WI38 (cell line): ENCODE results near the gene SLIT2.

Experiments
- H3K4me3 ChIP-seq: 2 replicates; pipeline ENCODE4 v1.5.1; 2011; ENCODE audit warnings: low read depth, mild to moderate bottlenecking, control low read depth, low read length
- TF ChIP-seq, protein P1 (sequence below): IDR thresholded peaks from 2 replicates; pipeline ENCODE4 v1.5.1; 2012; ENCODE audit warnings: low read depth, mild to moderate bottlenecking, control low read depth, low read length

SLIT2 gene

GRCh38 chr4:20265726-20266125 is 14.0 kb downstream of the SLIT2 start:
- TF ChIP-seq, protein P1, sequence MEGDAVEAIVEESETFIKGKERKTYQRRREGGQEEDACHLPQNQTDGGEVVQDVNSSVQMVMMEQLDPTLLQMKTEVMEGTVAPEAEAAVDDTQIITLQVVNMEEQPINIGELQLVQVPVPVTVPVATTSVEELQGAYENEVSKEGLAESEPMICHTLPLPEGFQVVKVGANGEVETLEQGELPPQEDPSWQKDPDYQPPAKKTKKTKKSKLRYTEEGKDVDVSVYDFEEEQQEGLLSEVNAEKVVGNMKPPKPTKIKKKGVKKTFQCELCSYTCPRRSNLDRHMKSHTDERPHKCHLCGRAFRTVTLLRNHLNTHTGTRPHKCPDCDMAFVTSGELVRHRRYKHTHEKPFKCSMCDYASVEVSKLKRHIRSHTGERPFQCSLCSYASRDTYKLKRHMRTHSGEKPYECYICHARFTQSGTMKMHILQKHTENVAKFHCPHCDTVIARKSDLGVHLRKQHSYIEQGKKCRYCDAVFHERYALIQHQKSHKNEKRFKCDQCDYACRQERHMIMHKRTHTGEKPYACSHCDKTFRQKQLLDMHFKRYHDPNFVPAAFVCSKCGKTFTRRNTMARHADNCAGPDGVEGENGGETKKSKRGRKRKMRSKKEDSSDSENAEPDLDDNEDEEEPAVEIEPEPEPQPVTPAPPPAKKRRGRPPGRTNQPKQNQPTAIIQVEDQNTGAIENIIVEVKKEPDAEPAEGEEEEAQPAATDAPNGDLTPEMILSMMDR: no peak
- H3K4me3 ChIP-seq: no peak overlapping the region

DNA sequence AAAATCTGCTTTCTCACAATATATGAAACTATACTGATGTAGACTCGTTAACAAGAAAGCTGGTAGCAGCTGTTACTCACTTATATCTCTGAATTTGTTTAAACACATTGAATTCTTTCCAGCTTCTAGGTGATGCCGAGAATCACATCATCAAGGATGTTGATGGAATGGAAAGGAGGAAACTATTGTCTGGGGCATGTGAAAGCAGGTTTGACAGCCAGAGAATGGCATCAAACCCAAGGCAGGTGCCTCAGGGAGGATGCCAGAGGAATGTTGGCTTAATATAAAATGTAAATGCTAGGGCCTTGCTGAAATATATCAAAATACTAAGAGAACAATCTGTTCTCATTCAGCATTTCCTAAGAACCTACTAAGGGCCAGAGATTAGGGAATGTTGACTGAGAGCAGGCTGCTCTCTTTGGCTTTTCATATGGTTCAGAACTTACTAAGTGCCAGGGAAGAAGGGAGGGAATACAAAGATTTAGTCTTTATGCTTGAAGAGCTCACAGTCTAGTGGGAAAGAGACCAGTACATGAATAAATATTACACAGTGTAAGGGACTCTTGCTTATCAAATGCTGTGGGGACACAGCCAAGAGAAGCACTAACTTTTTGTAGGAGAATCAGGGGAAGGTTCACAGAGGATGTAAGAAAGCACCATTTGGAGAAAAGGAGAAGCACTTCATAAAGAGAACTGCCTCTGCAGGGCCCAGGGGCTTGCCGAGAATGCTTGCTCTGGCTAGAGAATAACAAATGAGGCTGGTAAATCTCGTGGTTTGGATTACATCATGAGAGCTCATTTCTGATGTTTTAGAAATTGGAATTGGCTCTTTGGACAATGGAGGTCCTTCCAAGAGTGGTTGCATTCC is 14.7 kb downstream of the SLIT2 start:
- H3K4me3 ChIP-seq: no peak overlapping the region
- TF ChIP-seq, protein P1: no peak

DNA sequence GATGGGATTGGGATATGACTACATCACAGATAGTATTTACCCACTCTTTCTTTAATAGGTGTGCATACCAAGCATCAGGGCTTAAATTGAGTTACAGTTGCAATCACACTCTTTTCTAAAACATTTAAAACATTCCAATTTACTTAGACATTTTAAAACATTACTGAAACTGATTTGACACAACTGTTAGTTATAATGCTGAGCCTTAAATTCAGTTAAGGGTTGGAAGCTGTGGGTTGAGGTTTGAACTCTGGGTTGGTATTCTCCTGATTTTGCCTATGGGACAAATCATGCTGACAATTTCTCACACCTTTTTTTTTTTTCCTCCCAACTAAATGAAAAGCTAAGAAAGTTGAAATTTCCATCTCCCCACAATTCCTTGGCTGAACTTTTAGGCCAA is 16.3 kb downstream of the SLIT2 start:
- H3K4me3 ChIP-seq: no peak overlapping the region
- TF ChIP-seq, protein P1: no peak

- no peak overlapping the region for H3K4me3 ChIP-seq
- TF ChIP-seq, protein P1: no peak
Measured at GRCh38 chr4:20269320-20269719, 17.6 kb downstream of the SLIT2 start.

DNA sequence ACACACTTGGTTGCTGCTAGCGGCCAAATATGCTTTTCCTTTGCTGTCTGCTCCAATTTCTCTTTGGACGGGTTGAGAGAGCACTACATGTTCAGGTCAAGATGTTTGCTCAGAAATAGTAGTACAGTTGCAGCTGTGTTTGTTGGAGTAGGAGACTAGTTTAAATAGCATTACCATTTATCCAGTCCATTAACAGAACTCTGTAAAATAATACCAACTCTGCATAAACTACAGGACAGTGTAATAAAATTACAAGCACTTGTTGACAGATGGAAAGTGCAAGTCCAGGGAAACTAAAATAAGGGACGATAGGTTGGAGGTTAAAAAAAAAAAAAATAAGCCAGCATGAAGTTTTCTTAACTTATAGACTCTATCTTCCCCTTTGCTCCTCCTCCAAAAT is 20.2 kb downstream of the SLIT2 start:
- H3K4me3 ChIP-seq: no peak overlapping the region
- TF ChIP-seq, protein P1: no peak

GRCh38 chr4:20272411-20272872 is 20.7 kb downstream of the SLIT2 start:
- TF ChIP-seq, protein P1: no peak
- H3K4me3 ChIP-seq: no peak overlapping the region

DNA sequence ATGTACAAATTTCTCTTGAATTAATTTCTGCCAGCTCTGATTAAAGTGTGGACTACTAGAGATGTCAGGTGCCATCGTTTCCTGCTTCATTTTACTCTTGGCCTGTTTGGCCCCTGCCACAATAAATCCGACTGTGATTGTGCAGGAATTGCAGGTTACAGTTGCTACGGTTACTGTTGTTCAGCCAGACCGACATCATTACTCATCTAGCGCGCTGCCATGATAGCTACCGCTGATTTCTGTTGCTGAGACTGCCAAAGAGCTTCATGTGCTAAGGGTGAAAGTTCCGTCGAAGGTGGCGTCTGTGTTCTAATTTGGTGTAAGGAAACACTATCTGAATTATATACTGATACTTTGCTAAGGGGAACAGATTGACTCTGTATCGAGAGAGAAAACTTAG is 22.1 kb downstream of the SLIT2 start:
- TF ChIP-seq, protein P1: no peak
- no peak overlapping the region for H3K4me3 ChIP-seq
